Measurements from ENCODE around the gene CLCN4. TPM values are rescaled to one million over a fixed set of nuclear protein-coding genes. Genes with fewer than 3 reads are reported as not detected.

CLCN4 gene
- total and polyA plus RNA-seq, 2 donors (not counting 1 experiment from before 2014, with no cell fraction given): 7.7 to 9.1 TPM

DNA sequence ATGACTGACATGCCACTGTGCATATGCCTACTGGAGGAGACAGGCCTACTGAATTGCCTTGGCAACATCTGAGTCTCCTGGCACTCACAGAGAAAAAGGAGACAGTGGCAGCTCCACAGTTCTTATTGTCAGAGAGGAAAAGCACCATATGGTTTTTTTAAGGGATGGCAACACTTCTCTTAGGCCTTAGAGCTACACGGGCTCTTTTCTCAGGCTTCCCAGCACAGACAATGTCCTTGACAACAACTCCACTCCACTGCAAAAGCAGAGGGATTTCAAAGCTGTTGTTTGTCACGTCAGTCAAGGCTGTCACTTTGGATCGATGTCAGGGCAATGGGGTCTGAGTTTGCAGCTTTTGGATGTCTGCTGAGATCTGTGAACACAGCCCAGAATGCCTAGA, 4.7 kb upstream of the CLCN4 start:
- H3K36me3 ChIP-seq (replicated peaks in 1 of 2; ENCODE audit: control extremely low read depth in 1 of 2, control insufficient read depth in 1 of 2, extremely low read depth in 1 of 2, insufficient read depth in 2 of 2, low read length in 1 of 2): no peaks in the 10 kb centered on the region
- no peak overlapping the region for H3K27ac ChIP-seq (ENCODE audit: low read length in 2 of 2)
- H3K4me1 ChIP-seq (ENCODE audit: control insufficient read depth in 2 of 2, insufficient read depth in 2 of 2, low read length in 2 of 2): peaks cover 18 to 19% of the 10 kb centered on the region in 2 donors
- no peak overlapping the region for H3K27ac Mint-ChIP-seq
- TF ChIP-seq EZH2 (IDR thresholded peaks at IDR 0.05; ENCODE audit: borderline replicate concordance, insufficient read depth, low read depth, low read length, poor library complexity, severe bottlenecking): no peak
- TF ChIP-seq, protein P1, sequence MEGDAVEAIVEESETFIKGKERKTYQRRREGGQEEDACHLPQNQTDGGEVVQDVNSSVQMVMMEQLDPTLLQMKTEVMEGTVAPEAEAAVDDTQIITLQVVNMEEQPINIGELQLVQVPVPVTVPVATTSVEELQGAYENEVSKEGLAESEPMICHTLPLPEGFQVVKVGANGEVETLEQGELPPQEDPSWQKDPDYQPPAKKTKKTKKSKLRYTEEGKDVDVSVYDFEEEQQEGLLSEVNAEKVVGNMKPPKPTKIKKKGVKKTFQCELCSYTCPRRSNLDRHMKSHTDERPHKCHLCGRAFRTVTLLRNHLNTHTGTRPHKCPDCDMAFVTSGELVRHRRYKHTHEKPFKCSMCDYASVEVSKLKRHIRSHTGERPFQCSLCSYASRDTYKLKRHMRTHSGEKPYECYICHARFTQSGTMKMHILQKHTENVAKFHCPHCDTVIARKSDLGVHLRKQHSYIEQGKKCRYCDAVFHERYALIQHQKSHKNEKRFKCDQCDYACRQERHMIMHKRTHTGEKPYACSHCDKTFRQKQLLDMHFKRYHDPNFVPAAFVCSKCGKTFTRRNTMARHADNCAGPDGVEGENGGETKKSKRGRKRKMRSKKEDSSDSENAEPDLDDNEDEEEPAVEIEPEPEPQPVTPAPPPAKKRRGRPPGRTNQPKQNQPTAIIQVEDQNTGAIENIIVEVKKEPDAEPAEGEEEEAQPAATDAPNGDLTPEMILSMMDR (IDR thresholded peaks at IDR 0.05): no peak
- ChIA-PET POLR2A (no interaction called here), CTCF (interaction anchor here (0.7 kb wide), 1 partner anchor 162 kb away, joined by 3 read pairs; no protein-coding TSS in a partner anchor)
- H4K20me1 ChIP-seq (ENCODE audit: control insufficient read depth, insufficient read depth, low read length, poor library complexity, severe bottlenecking): no peaks in the 10 kb centered on the region
- H3K9ac ChIP-seq (ENCODE audit: low read length): no peak overlapping the region
- H3K4me3 Mint-ChIP-seq: no peak overlapping the region
- WGBS (ENCODE audit: insufficient coverage): no CpG with 5 or more reads among the region's 3 CpGs
- no peak overlapping the region for H3K4me3 ChIP-seq (ENCODE audit: control extremely low read depth in 1 of 5, extremely low read depth in 1 of 5, insufficient read depth in 1 of 5, low read depth in 2 of 5, low read length in 4 of 5)
- no peaks in the 10 kb centered on the region for H3K9me3 ChIP-seq (ENCODE audit: control extremely low read depth in 1 of 3, control insufficient read depth in 2 of 3, insufficient read depth in 1 of 3, low read length in 2 of 3)
- H3K27me3 Mint-ChIP-seq: no peaks in the 10 kb centered on the region
- H3K4me1 Mint-ChIP-seq: peaks cover 18% of the 10 kb centered on the region
- H3K79me2 ChIP-seq (ENCODE audit: control insufficient read depth, insufficient read depth, low read length): no peaks in the 10 kb centered on the region
- no peaks in the 10 kb centered on the region for H3K27me3 ChIP-seq (replicated peaks in 1 of 4; ENCODE audit: control extremely low read depth in 1 of 4, control insufficient read depth in 3 of 4, insufficient read depth in 4 of 4, low read length in 3 of 4)
- ATAC-seq (ENCODE audit: low read depth): no peak
- H3K4me2 ChIP-seq (replicated peaks; ENCODE audit: low read depth, low read length, poor library complexity, severe bottlenecking): no peak overlapping the region
- H3K9me3 Mint-ChIP-seq (ENCODE audit: insufficient read depth): no peaks in the 10 kb centered on the region
- no peak for DNase-seq
- intact Hi-C loops (cut with micrococcal nuclease): no loop called here
- no peak overlapping the region for H2AFZ ChIP-seq (ENCODE audit: insufficient read depth, low read depth, low read length, poor library complexity, severe bottlenecking)

DNA sequence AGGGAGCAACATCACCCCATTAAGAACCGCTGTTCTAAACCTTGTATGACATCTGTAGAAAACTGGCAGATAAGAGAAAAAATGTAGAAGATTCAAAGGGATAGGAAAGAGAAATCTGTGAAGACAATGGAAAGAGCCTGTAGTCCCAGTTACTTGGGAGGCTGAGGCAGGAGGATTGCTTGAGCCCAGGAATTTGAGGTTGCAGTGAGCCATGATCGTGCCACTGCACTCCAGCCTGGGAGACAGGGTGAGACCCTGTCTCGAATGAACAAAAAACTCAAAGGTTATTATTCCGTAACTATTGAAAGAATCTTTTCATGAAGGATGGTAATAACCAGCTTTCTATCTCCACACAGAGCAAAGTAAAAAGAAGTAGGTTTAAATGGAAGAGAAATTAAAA, 1.6 kb upstream of the CLCN4 start:
- Histone ChIP-seq H3K27ac (ENCODE audit: low read length in 2 of 2) (no peak overlapping the region), H3K4me1 (ENCODE audit: control insufficient read depth in 2 of 2, insufficient read depth in 2 of 2, low read length in 2 of 2) (peaks cover 23 to 32% of the 10 kb centered on the region in 2 donors), H3K4me2 (replicated peaks; ENCODE audit: low read depth, low read length, poor library complexity, severe bottlenecking) (peak overlapping the region; percentile 26), H3K9me3 (ENCODE audit: control extremely low read depth in 1 of 3, control insufficient read depth in 2 of 3, insufficient read depth in 1 of 3, low read length in 2 of 3) (no peaks in the 10 kb centered on the region), H3K4me3 (ENCODE audit: control extremely low read depth in 1 of 5, extremely low read depth in 1 of 5, insufficient read depth in 1 of 5, low read depth in 2 of 5, low read length in 4 of 5) (no peak overlapping the region), H3K36me3 (replicated peaks in 1 of 2; ENCODE audit: control extremely low read depth in 1 of 2, control insufficient read depth in 1 of 2, extremely low read depth in 1 of 2, insufficient read depth in 2 of 2, low read length in 1 of 2) (peaks cover 0 to 6% of the 10 kb centered on the region in 2 experiments), H3K9ac (ENCODE audit: low read length) (no peak overlapping the region), H3K79me2 (ENCODE audit: control insufficient read depth, insufficient read depth, low read length) (peaks cover 16% of the 10 kb centered on the region), H2AFZ (ENCODE audit: insufficient read depth, low read depth, low read length, poor library complexity, severe bottlenecking) (no peak overlapping the region), H4K20me1 (ENCODE audit: control insufficient read depth, insufficient read depth, low read length, poor library complexity, severe bottlenecking) (peaks cover 13% of the 10 kb centered on the region), H3K27me3 (replicated peaks in 1 of 4; ENCODE audit: control extremely low read depth in 1 of 4, control insufficient read depth in 3 of 4, insufficient read depth in 4 of 4, low read length in 3 of 4) (no peaks in the 10 kb centered on the region)
- no CpG with 5 or more reads among the region's 4 CpGs for WGBS (ENCODE audit: insufficient coverage)
- peaks cover 28% of the 10 kb centered on the region for H3K4me1 Mint-ChIP-seq
- no peaks in the 10 kb centered on the region for H3K27me3 Mint-ChIP-seq
- ATAC-seq (ENCODE audit: low read depth): no peak
- ChIA-PET CTCF (interaction anchor here (3.0 kb wide), 1 partner anchor 35 kb away, joined by 31 read pairs; no protein-coding TSS in a partner anchor), POLR2A (no interaction called here)
- TF ChIP-seq EZH2 (IDR thresholded peaks at IDR 0.05; ENCODE audit: borderline replicate concordance, insufficient read depth, low read depth, low read length, poor library complexity, severe bottlenecking): no peak
- TF ChIP-seq, protein P1 (IDR thresholded peaks at IDR 0.05): no peak
- intact Hi-C loops (cut with micrococcal nuclease): no loop called here
- H3K9me3 Mint-ChIP-seq (ENCODE audit: insufficient read depth): no peaks in the 10 kb centered on the region
- no peak overlapping the region for H3K27ac Mint-ChIP-seq
- no peak for DNase-seq
- no peak overlapping the region for H3K4me3 Mint-ChIP-seq
